ENCODE results near the gene GSC. TPM values are rescaled to one million over a fixed set of nuclear protein-coding genes. Genes with fewer than 3 reads are reported as not detected.

GSC gene
- total RNA-seq, 4 donors from 2014 or later = 3.6 to 11.0 (median 4.7) TPM

DNA sequence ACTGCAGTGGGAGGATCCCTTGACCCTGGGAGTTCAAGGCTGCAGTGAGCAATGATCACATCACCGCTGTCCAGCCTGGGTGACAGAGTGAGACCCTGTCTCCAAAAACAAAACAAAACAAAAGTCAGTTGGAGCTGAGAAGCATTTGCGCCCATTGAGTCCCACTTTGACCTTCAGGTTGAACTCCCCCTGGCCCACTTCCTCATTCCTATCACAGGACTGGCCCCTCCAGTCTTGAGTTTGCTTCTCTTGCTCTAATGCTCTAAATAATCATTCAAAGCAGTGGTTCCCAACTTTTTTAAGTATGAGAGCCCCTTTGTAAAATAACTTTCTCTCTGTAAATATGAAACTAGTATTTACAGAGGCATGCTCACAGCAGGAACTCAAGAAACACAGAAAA lies 28.0 kb upstream of the GSC start:
- 89 to 90% methylated on average over 2 of the region's 2 CpGs for WGBS, 2 donors
- Histone ChIP-seq H3K4me3 (replicated peaks in 1 of 3) (no peak overlapping the region), H3K36me3 (no peaks in the 10 kb centered on the region), H3K4me1 (no peaks in the 10 kb centered on the region), H3K27ac (no peak overlapping the region), H3K27me3 (no peaks in the 10 kb centered on the region), H3K9me3 (no peaks in the 10 kb centered on the region)
- TF ChIP-seq POLR2A (IDR thresholded peaks at IDR 0.05) (no peak), CTCF (IDR thresholded peaks at IDR 0.05) (no peak)
- intact Hi-C loops (cut with DNase I) = no loop called here
- no peak for DNase-seq

- TF ChIP-seq POLR2A (IDR thresholded peaks at IDR 0.05) = no peak
- TF ChIP-seq CTCF (IDR thresholded peaks at IDR 0.05) = no peak
- no peak overlapping the region for H3K27ac ChIP-seq
- no peaks in the 10 kb centered on the region for H3K36me3 ChIP-seq
- no peak overlapping the region for H3K4me3 ChIP-seq (replicated peaks in 1 of 3)
- H3K27me3 ChIP-seq = no peaks in the 10 kb centered on the region
- intact Hi-C loops (cut with DNase I) = no loop called here
- H3K9me3 ChIP-seq = no peaks in the 10 kb centered on the region
- DNase-seq = no peak
- H3K4me1 ChIP-seq = no peaks in the 10 kb centered on the region
These were observed 26.4 kb upstream of the GSC start for GRCh38 chr14:94796278-94796677.

DNA sequence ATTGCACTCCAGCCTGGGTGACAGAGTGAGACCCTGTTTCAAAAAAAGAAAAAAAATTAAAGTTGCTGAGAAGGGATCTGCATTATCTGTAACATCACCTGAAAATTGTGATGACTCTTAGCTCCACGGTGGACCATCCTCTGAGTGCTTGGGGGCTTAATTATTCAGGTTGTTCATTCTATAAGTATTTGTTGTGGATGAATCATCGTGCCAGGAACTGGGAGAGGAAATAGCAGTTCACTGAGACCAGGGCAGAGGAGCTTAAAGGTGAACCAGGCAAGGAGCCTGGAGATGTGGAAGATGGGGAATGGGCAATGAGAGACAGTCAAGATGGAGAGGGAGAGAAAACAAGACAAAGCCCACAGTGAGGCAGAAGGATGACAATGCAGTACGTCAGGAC lies 25.5 kb upstream of the GSC start:
- Histone ChIP-seq H3K27ac (no peak overlapping the region), H3K36me3 (no peaks in the 10 kb centered on the region), H3K27me3 (no peaks in the 10 kb centered on the region), H3K4me1 (no peaks in the 10 kb centered on the region), H3K4me3 (replicated peaks in 1 of 3) (no peak overlapping the region), H3K9me3 (no peaks in the 10 kb centered on the region)
- TF ChIP-seq POLR2A (IDR thresholded peaks at IDR 0.05) (no peak), CTCF (IDR thresholded peaks at IDR 0.05) (no peak)
- intact Hi-C loops (cut with DNase I) = no loop called here
- WGBS, 2 donors = 83 to 91% methylated on average over 3 of the region's 3 CpGs
- no peak for DNase-seq

GRCh38 chr14:94793901-94794300 lies 24.0 kb upstream of the GSC start:
- intact Hi-C loops (cut with DNase I) = no loop called here
- no peaks in the 10 kb centered on the region for H3K27me3 ChIP-seq
- H3K4me1 ChIP-seq = no peaks in the 10 kb centered on the region
- DNase-seq = no peak
- H3K27ac ChIP-seq = no peak overlapping the region
- no peaks in the 10 kb centered on the region for H3K36me3 ChIP-seq
- H3K9me3 ChIP-seq = no peaks in the 10 kb centered on the region
- WGBS, 2 donors = 92 to 95% methylated on average over 7 of the region's 7 CpGs
- H3K4me3 ChIP-seq (replicated peaks in 1 of 3) = no peak overlapping the region
- no peak for TF ChIP-seq CTCF (IDR thresholded peaks at IDR 0.05)
- no peak for TF ChIP-seq POLR2A (IDR thresholded peaks at IDR 0.05)

- WGBS, 2 donors = 91% methylated on average over 10 of the region's 10 CpGs
- Histone ChIP-seq H3K27ac (no peak overlapping the region), H3K9me3 (no peaks in the 10 kb centered on the region), H3K36me3 (no peaks in the 10 kb centered on the region), H3K4me1 (no peaks in the 10 kb centered on the region), H3K27me3 (no peaks in the 10 kb centered on the region), H3K4me3 (replicated peaks in 1 of 3) (no peak overlapping the region)
- intact Hi-C loops (cut with DNase I) = no loop called here
- no peak for DNase-seq
- no peak for TF ChIP-seq POLR2A (IDR thresholded peaks at IDR 0.05)
- TF ChIP-seq CTCF (IDR thresholded peaks at IDR 0.05) = no peak
These were observed 17.7 kb upstream of the GSC start for GRCh38 chr14:94787655-94788054.

Data from thyroid gland (tissue), 4 donors.